GM21825 (cell line): ENCODE results near the gene SUN2.

Experiments
- ATAC-seq: cut with Tn5 transposase; IDR thresholded peaks from one replicate; pipeline ENCODE4 v1.9.1; 2021; ENCODE audit warnings: mild to moderate bottlenecking, moderate library complexity; ENCODE audit not compliant: unreplicated experiment

Gene SUN2

DNA sequence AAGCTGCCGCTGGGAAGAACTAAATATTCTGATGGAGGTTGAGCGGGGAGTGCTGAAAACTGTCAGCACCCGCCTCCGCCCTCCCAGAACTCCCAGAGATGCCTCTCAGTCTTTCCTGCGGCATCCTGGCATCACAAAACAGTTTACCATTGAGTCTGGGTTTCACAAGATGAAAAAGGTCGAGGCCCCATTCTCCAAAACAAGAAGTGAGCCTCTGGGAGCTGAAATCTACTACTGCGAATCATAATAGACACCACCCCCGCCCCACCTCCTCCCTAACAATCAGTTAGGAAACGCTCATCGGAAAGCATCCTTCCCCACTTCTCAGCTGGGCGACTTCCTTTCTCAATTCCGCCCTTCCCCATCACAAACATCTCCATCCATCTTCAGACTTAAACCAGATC, 1.0 kb downstream of the SUN2 start:
- ATAC-seq: no peak

DNA sequence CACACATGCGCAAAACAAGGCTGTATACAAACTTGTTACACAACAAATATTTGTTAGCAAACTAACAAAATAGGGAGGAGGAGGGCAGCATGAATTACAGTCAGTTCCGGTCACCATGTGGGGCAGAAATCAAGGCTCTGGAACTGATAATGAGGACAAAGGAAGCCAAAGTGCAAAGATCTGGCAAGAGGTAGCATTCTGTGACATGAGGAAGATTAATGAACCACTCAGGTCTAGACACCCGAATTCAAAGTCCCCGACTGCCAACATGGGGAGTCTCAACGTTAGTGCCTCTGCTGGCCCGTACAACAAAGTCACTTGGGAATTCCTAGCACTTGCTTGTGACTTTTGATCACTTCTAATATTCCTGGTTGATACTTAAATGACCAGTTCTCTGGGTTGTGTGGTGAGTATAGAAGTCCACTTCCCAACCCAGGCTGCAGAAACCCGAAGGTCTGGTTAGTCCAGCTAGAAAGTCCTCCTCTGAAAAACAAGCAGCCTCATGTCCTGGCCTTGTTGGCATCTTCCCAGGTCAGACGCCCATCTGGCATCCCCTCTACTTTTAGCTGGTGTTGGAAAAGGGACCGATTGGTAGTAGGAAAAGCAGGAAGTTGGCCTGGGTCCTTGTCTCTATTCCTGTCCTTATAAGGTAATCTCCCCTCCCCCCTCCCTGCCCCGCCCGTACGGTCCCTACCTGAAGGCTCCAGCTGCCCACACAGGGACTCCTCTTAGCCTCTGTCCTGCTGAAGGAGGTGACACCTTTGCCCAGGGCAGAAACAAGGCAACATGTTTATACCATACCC, 1.6 kb downstream of the SUN2 start:
- ATAC-seq: no peak

DNA sequence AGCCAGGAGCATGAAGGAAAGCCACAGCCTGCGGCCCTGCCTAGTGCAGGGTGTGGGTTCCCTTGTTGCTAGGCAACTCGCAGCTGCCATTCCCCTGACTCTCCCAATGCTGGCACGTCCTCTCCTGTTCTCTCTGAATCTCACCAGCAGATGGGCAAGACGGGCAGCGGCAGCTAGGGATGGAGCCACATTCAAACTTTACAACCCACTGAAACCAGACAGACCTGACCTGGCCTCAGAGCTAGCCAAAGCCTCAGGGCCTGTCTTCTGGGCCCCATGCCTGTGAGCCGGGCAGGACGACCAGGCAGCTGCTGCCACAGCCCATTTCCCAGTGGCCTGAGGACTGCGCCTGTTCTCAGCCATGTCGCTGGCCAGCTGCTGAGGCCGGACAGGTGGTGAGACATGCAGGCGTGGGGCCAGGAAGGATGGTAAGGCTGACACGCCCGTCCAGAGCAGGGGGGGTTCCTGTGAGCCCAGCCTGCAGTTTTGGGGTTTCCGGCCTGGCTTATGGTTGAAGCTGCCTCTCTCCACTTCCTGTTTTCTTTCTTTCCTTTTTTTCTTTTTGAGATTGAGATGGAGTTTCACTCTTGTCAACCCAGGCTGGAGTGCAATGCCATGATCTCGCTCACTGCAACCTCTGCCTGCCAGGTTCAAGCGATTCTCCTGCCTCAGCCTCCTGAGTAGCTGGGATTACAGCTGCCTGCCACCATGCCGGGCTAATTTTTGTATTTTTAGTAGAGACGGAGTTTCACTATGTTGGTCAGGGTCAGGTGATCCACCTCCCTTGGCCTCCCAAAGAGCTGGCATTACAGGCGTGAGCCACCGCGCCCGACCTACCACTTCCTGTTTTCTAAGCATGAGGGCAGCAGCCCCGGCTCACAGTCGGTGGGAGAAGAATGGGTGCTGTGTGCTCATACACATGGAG, 4.1 kb downstream of the SUN2 start:
- ATAC-seq: no peak

DNA sequence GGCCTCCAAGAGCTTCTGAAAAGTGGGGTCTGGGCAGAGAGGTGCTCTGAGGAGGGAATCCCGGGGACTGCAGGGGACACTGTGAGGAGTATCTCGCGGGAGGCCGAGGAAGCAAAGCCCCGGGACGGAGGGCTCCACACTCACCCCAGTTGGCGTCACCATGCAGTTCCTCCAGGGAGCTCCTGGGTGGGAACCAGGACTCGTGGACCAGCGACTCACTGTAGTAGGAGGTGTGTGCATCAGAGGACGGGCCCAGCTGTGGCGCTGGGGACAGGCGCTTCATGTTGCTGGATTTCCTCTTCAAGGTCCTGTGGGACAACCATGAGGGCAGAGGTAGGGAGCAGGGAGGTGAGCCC, 4.8 kb downstream of the SUN2 start:
- no peak for ATAC-seq

- no peak for ATAC-seq
Measured at GRCh38 chr22:38750638-38751037, 5.2 kb downstream of the SUN2 start.

- no peak for ATAC-seq
Measured at GRCh38 chr22:38750104-38750503, 5.7 kb downstream of the SUN2 start.

GRCh38 chr22:38748487-38749136, 7.2 kb downstream of the SUN2 start:
- ATAC-seq: no peak

DNA sequence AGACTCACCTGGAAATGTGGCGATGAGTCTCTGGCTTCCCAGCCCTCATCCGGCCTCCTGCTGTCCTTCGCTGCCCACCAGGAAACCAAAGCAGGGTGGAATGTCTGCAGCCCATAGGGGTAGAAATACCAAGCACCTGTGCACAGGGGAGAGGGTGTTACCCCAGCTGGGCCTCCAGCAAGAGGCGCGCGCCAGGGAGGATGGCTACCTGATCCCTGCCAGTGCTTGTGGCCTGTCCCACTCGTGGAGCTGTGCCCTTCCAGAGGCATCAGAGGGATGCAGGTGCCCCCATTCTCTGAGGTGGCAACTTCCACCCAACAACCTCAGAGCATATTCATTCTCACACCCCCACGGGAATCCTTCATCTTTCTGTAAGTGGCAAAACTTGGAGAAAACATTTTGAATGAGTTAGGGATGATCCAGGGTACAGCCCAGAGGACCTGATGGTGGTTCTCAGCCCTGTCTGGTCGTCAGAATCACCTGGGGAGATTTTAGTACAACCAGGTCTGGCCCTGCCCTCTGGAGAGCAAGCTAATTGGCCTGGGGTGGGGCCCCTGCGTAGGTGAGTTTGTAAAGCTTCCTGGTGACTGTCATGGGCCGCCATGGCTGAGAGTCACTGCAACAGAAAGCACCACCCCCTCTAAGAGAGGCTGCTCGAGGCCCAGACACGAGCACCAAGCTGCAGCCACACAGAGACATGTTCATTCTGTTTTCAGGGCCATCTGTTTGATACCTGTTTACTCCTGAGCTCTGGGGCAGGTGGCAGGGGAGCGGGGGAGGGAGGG, 9.9 kb downstream of the SUN2 start:
- ATAC-seq: no peak

- no peak for ATAC-seq
Measured at GRCh38 chr22:38744981-38745380, 10.8 kb downstream of the SUN2 start.

DNA sequence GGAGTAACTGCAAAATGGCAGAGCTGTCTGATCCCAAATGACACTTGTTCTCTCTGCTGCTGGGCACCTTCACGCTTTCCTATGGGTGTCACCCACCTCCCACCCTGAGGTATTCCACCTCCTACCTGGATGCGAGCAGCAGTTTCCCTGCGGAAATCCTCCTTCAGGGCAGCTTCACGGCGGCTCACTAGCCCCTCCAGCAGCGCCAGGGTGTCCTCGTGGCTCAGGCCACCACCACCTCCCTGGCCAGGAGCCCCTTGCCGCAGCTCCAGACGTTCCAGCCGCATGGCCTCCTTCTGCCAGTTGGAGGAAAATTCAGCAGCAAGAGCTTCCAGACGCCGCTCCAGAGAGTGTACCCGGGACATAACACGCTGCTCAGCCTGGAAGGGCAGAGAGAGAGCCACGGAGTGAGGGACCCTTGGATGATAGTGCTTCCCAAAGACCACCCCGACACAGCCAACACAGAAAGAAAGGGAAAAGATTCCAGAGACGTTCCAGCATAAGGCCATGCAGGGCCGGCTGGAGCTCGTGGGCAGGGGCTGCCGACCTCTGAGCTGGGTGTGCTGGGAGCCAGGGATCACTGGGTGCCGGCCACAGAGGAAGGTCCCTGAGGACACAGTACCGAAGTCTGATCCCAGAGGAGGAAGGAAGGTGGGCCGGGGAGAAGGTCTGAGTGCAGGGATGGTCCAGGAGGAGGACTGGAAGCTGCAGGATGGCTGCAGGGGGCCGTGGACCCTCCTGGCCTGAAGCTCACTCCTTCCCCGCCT, 13.4 kb downstream of the SUN2 start:
- ATAC-seq: no peak

- no peak for ATAC-seq
Measured at GRCh38 chr22:38741576-38741975, 14.2 kb downstream of the SUN2 start.

GRCh38 chr22:38741166-38741565, 14.6 kb downstream of the SUN2 start:
- ATAC-seq: no peak

DNA sequence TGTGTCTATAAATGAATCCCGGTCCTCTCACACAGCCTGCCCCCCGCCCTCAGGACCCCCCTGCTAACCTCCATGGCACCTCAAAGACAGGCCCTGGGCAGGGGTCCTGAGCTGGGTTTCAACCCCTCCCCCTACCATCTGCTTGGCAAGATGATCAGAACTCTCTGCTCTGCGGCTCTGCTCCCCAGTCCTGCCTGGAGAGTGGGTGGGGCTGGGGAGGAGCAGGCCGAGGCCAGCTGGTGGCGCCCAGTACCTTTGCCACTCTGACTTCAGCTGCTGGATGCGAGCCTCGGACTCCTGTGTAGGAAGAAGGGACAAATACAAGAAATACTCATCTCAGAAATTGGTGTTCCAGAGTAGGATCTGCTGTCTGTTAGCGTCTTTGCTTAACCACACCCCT, 15.0 kb downstream of the SUN2 start:
- no peak for ATAC-seq

DNA sequence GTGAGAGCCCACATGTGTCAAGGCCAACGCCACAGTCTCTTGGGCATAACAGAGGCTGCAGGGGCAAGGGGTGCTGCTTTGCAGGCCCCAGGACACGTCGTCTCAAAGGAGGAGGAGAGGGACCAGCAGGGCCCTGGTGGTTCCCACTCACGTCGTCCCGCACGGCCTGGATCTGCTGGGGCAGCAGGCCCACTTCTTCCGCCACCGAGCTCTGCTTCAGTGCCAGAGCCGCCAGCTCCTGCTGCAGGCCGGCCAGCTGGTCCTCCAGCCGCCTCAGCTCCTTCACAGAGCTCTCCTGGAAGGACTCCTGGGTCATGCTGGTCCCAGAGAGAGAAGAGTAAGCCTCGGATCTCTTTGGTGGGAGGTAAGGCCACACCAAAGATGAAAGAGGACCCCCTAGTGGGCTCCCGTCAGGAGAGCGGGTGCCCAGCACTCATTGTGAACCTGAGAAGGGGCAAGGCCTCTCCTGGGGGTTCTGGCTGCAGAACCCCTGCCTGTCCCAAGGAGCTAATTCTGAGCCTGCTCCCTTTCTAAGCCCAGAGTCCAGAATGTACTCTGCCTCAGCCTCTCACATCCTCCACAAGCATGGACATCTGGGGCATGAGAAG, 15.6 kb downstream of the SUN2 start:
- ATAC-seq: no peak

DNA sequence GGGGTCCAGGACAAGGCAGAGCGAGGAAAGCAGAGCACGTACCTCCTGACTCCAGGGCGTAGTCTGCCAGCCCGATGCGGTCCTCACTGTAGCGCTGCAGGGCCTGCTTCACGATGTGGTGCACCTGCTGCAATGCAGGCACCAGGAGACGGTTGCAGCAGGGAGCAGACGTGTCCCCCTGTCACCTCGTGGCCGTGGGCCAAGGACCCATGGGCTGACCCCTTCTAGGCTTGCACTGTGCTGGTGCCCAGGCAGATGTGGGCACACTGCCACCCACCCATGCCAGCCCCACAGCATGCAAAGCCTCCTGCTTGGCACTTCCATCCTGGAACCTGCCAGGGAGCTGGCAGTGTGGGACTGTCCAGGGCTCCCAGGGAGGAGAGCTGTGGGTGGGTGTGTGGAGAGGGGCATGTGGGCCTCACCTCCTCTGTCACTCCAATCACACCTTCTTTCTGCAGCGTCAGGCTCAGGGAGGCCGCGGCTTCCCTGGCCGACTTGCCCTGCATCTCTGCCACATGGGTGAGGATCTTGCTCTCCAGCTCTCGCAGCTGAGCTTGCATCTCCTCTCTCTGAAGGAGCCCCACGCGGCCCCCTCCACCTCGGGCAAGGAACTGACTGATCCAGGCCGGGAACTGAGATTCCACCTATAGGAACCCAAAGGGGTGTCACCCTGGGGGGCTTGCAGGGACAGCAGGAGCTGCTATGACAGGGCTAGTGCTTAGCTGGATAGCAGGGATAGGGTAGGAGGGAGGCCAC, 16.3 kb downstream of the SUN2 start:
- ATAC-seq: no peak

GRCh38 chr22:38738475-38739070, 17.2 kb downstream of the SUN2 start:
- no peak for ATAC-seq

DNA sequence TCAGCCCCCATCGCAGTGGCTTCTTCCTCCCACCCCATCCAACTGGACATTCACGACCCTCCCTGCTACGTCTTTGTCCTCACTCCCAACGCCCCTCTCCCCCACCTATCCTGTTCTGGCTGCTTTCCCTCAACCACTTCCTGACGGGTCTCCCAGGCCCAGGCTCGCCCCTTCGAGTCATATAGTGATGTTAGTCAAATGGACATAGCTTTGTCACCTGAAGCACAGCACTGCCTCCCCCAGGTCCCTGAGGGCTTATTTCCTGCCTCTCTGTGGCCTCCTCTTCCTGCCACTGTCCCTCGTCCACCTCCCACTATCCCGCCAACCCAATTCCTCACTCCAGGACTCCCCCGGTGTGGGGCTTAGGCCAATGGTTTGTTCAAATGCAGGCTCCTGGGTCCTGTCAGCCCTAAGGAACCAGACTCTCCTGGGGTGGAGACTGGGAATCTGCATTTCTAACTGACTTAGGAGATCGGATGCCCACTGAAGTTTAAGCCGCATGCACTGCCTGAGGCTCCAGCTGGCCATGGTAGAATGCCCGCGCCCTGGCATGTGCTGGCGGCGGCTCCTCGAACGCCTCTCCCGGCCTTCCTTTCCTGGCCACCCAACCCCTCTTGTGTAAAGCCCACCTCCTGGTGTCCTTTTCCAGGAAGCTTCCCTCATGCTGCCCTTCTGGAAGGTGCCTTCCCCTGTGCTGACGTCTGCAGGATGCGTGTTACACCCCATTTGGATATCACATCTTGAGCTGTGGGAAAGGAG, 18.3 kb downstream of the SUN2 start:
- no peak for ATAC-seq

DNA sequence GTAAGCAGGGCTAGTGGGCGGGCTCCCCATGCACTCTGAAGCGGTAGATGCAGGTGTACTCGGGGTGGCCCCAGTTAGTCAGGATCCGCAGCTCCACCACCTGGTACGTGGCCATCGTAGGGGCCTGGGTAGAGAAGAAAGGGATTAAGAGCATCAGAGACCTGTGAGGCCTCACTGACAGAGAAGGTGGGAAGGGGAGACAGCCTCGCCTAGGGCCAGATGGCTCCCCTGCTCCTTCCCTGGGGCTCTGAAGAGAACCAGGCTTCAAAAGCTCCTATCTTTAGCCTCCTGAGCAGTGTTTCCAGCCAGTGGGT, 19.6 kb downstream of the SUN2 start:
- ATAC-seq: no peak
